ENCODE data around the gene PHF20. TPM values are rescaled to one million over a fixed set of nuclear protein-coding genes. Genes with fewer than 3 reads are reported as not detected.

Gene PHF20
- total and polyA plus RNA-seq, 2 of the 13 experiments (the other 11 are each of a cell fraction or from before 2014, with no cell fraction given), result 22.8 to 34.1 TPM

GRCh38 chr20:35947489-35947888 is 175.7 kb downstream of the PHF20 start (continued):
- TF ChIP-seq, protein P1, sequence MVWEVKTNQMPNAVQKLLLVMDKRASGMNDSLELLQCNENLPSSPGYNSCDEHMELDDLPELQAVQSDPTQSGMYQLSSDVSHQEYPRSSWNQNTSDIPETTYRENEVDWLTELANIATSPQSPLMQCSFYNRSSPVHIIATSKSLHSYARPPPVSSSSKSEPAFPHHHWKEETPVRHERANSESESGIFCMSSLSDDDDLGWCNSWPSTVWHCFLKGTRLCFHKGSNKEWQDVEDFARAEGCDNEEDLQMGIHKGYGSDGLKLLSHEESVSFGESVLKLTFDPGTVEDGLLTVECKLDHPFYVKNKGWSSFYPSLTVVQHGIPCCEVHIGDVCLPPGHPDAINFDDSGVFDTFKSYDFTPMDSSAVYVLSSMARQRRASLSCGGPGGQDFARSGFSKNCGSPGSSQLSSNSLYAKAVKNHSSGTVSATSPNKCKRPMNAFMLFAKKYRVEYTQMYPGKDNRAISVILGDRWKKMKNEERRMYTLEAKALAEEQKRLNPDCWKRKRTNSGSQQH (CRISPR knock-in tag; IDR thresholded peaks at IDR 0.05; ENCODE audit: low read depth), result no peak
- TF ChIP-seq HNRNPK (IDR thresholded peaks at IDR 0.05; ENCODE audit: low read depth, low read length, poor library complexity, severe bottlenecking) (no peak), ZNF33B (CRISPR knock-in tag; IDR thresholded peaks at IDR 0.05) (no peak), AHDC1 (CRISPR knock-in tag; IDR thresholded peaks at IDR 0.05; ENCODE audit: borderline replicate concordance) (no peak), ZNF496 (CRISPR knock-in tag; IDR thresholded peaks at IDR 0.05; ENCODE audit: insufficient replicate concordance) (no peak), POGZ (CRISPR knock-in tag; IDR thresholded peaks at IDR 0.05) (no peak), ZNF749 (CRISPR knock-in tag; IDR thresholded peaks at IDR 0.05; ENCODE audit: borderline replicate concordance) (no peak), ZNF10 (CRISPR knock-in tag; IDR thresholded peaks at IDR 0.05; ENCODE audit: borderline replicate concordance, low read depth) (no peak), CREB3 (CRISPR knock-in tag; IDR thresholded peaks at IDR 0.05) (no peak), ZNF138 (CRISPR knock-in tag; IDR thresholded peaks at IDR 0.05; ENCODE audit: low read depth) (0 out of 2 replicates have a peak, but pooled peaks have one; percentile 35), MLX (CRISPR knock-in tag; IDR thresholded peaks at IDR 0.05) (peak; percentile 47; the same call in 1 of the 2 replicates), ZIK1 (CRISPR knock-in tag; IDR thresholded peaks at IDR 0.05; ENCODE audit: borderline replicate concordance, low read depth) (no peak), CCAR2 (optimal IDR thresholded peaks at IDR 0.05; ENCODE audit: low read depth, low read length) (no peak), ZFAT (CRISPR knock-in tag; conservative IDR thresholded peaks at IDR 0.05) (no peak), RXRB (CRISPR knock-in tag; IDR thresholded peaks at IDR 0.05; ENCODE audit: borderline replicate concordance) (no peak)
- TF ChIP-seq, protein P2, sequence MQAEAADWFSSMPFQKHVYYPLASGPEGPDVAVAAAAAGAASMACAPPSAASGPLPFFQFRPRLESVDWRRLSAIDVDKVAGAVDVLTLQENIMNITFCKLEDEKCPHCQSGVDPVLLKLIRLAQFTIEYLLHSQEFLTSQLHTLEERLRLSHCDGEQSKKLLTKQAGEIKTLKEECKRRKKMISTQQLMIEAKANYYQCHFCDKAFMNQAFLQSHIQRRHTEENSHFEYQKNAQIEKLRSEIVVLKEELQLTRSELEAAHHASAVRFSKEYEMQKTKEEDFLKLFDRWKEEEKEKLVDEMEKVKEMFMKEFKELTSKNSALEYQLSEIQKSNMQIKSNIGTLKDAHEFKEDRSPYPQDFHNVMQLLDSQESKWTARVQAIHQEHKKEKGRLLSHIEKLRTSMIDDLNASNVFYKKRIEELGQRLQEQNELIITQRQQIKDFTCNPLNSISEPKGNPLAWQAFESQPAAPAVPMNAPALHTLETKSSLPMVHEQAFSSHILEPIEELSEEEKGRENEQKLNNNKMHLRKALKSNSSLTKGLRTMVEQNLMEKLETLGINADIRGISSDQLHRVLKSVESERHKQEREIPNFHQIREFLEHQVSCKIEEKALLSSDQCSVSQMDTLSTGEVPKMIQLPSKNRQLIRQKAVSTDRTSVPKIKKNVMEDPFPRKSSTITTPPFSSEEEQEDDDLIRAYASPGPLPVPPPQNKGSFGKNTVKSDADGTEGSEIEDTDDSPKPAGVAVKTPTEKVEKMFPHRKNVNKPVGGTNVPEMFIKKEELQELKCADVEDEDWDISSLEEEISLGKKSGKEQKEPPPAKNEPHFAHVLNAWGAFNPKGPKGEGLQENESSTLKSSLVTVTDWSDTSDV (CRISPR knock-in tag; IDR thresholded peaks at IDR 0.05), result no peak
